ENCODE results near the gene CYP19A1. TPM values are rescaled to one million over a fixed set of nuclear protein-coding genes. Genes with fewer than 3 reads are reported as not detected.
A peak's percentile ranks its signal among the peaks of the same experiment; 100 is the strongest.

CYP19A1 gene
- total RNA-seq, 2 experiments from 2014 or later: not detected

GRCh38 chr15:51237816-51238215, 100.6 kb downstream of the CYP19A1 start:
- ATAC-seq (no peak), DNase-seq (no peak)
- Mint-ChIP-seq H3K27ac (no peak overlapping the region), H3K27me3 (ENCODE audit: low read depth) (peaks cover 31% of the 10 kb centered on the region), H3K4me1 (ENCODE audit: low read depth) (peaks cover 6% of the 10 kb centered on the region), H3K36me3 (ENCODE audit: low read depth) (no peaks in the 10 kb centered on the region), H3K4me3 (no peak overlapping the region), H3K9me3 (ENCODE audit: insufficient read depth) (no peaks in the 10 kb centered on the region)
- POLR2A ChIA-PET: no interaction called here
- CTCF ChIA-PET: interaction anchor here (0.9 to 1.1 kb wide), 2 partner anchors 45 to 75 kb away, joined by 3 to 4 read pairs; no protein-coding TSS in a partner anchor

- Mint-ChIP-seq H3K27me3 (ENCODE audit: low read depth) (peaks cover 22% of the 10 kb centered on the region), H3K4me1 (ENCODE audit: low read depth) (no peaks in the 10 kb centered on the region), H3K27ac (no peak overlapping the region), H3K4me3 (no peak overlapping the region), H3K9me3 (ENCODE audit: insufficient read depth) (no peaks in the 10 kb centered on the region), H3K36me3 (ENCODE audit: low read depth) (no peaks in the 10 kb centered on the region)
- DNase-seq (no peak), ATAC-seq (no peak)
- POLR2A ChIA-PET: no interaction called here
- CTCF ChIA-PET: no interaction called here
Measured at GRCh38 chr15:51234176-51234927, 104.0 kb downstream of the CYP19A1 start.

- H3K4me3 Mint-ChIP-seq: no peak overlapping the region
- no peaks in the 10 kb centered on the region for H3K9me3 Mint-ChIP-seq (ENCODE audit: insufficient read depth)
- CTCF ChIA-PET: no interaction called here
- H3K27me3 Mint-ChIP-seq (ENCODE audit: low read depth): peaks cover 19% of the 10 kb centered on the region
- no peak for DNase-seq
- POLR2A ChIA-PET: no interaction called here
- H3K4me1 Mint-ChIP-seq (ENCODE audit: low read depth): peaks cover 7% of the 10 kb centered on the region
- ATAC-seq: no peak
- no peak overlapping the region for H3K27ac Mint-ChIP-seq
- H3K36me3 Mint-ChIP-seq (ENCODE audit: low read depth): no peaks in the 10 kb centered on the region
Measured at GRCh38 chr15:51232581-51232980, 105.8 kb downstream of the CYP19A1 start.

GRCh38 chr15:51229907-51230330, 108.5 kb downstream of the CYP19A1 start:
- ChIA-PET CTCF (interaction anchor here (0.9 to 1.1 kb wide), 2 partner anchors 13 to 269 kb away, joined by 3 to 4 read pairs; no protein-coding TSS in a partner anchor), POLR2A (interaction anchor here (0.6 to 0.7 kb wide), 2 partner anchors 11 to 134 kb away, joined by 3 to 7 read pairs; no protein-coding TSS in a partner anchor)
- ATAC-seq: no peak
- Mint-ChIP-seq H3K27ac (no peak overlapping the region), H3K36me3 (ENCODE audit: low read depth) (no peaks in the 10 kb centered on the region), H3K27me3 (ENCODE audit: low read depth) (peaks cover 8% of the 10 kb centered on the region), H3K9me3 (ENCODE audit: insufficient read depth) (no peaks in the 10 kb centered on the region), H3K4me3 (no peak overlapping the region), H3K4me1 (ENCODE audit: low read depth) (peaks cover 7% of the 10 kb centered on the region)
- no peak for DNase-seq

- peaks cover 7% of the 10 kb centered on the region for H3K4me1 Mint-ChIP-seq (ENCODE audit: low read depth)
- ATAC-seq (no peak), DNase-seq (peak; percentile 41)
- H3K27me3 Mint-ChIP-seq (ENCODE audit: low read depth): no peaks in the 10 kb centered on the region
- H3K36me3 Mint-ChIP-seq (ENCODE audit: low read depth): no peaks in the 10 kb centered on the region
- no peak overlapping the region for H3K4me3 Mint-ChIP-seq
- CTCF ChIA-PET: no interaction called here
- H3K27ac Mint-ChIP-seq: no peak overlapping the region
- POLR2A ChIA-PET: no interaction called here
- H3K9me3 Mint-ChIP-seq (ENCODE audit: insufficient read depth): no peaks in the 10 kb centered on the region
Measured at GRCh38 chr15:51227940-51228732, 110.3 kb downstream of the CYP19A1 start.

- CTCF ChIA-PET: interaction anchor here (1.2 kb wide), 1 partner anchor 13 kb away, joined by 3 read pairs; no protein-coding TSS in a partner anchor
- Mint-ChIP-seq H3K27ac (no peak overlapping the region), H3K4me3 (no peak overlapping the region), H3K9me3 (ENCODE audit: insufficient read depth) (no peaks in the 10 kb centered on the region), H3K36me3 (ENCODE audit: low read depth) (no peaks in the 10 kb centered on the region), H3K4me1 (ENCODE audit: low read depth) (peaks cover 7% of the 10 kb centered on the region), H3K27me3 (ENCODE audit: low read depth) (no peaks in the 10 kb centered on the region)
- POLR2A ChIA-PET: no interaction called here
- no peak for ATAC-seq
- DNase-seq: no peak
Measured at GRCh38 chr15:51226576-51227210, 111.7 kb downstream of the CYP19A1 start.

GRCh38 chr15:51224428-51224827, 114.0 kb downstream of the CYP19A1 start:
- Mint-ChIP-seq H3K27ac (no peak overlapping the region), H3K4me3 (no peak overlapping the region), H3K9me3 (ENCODE audit: insufficient read depth) (no peaks in the 10 kb centered on the region), H3K27me3 (ENCODE audit: low read depth) (peaks cover 6% of the 10 kb centered on the region), H3K4me1 (ENCODE audit: low read depth) (peaks cover 7% of the 10 kb centered on the region), H3K36me3 (ENCODE audit: low read depth) (no peaks in the 10 kb centered on the region)
- ChIA-PET POLR2A (no interaction called here), CTCF (interaction anchor here (1.4 kb wide), 1 partner anchor 62 kb away, joined by 5 read pairs; no protein-coding TSS in a partner anchor)
- no peak for ATAC-seq
- DNase-seq: no peak

GRCh38 chr15:51223771-51224229, 114.6 kb downstream of the CYP19A1 start:
- no peak overlapping the region for H3K27ac Mint-ChIP-seq
- peaks cover 7% of the 10 kb centered on the region for H3K4me1 Mint-ChIP-seq (ENCODE audit: low read depth)
- H3K4me3 Mint-ChIP-seq: no peak overlapping the region
- no peak for DNase-seq
- no peak for ATAC-seq
- H3K36me3 Mint-ChIP-seq (ENCODE audit: low read depth): no peaks in the 10 kb centered on the region
- no peaks in the 10 kb centered on the region for H3K9me3 Mint-ChIP-seq (ENCODE audit: insufficient read depth)
- CTCF ChIA-PET: interaction anchor here (1.4 kb wide), 1 partner anchor 61 kb away, joined by 5 read pairs; no protein-coding TSS in a partner anchor
- POLR2A ChIA-PET: no interaction called here
- peaks cover 6% of the 10 kb centered on the region for H3K27me3 Mint-ChIP-seq (ENCODE audit: low read depth)

GRCh38 chr15:51218299-51218938, 120.0 kb downstream of the CYP19A1 start:
- ChIA-PET POLR2A (no interaction called here), CTCF (interaction anchor here (1.5 kb wide), 1 partner anchor 56 kb away, joined by 5 read pairs; no protein-coding TSS in a partner anchor)
- Mint-ChIP-seq H3K4me3 (no peak overlapping the region), H3K4me1 (ENCODE audit: low read depth) (no peaks in the 10 kb centered on the region), H3K27ac (no peak overlapping the region), H3K9me3 (ENCODE audit: insufficient read depth) (no peaks in the 10 kb centered on the region), H3K36me3 (ENCODE audit: low read depth) (no peaks in the 10 kb centered on the region), H3K27me3 (ENCODE audit: low read depth) (peaks cover 25% of the 10 kb centered on the region)
- DNase-seq (no peak), ATAC-seq (no peak)

- H3K4me1 Mint-ChIP-seq (ENCODE audit: low read depth): no peaks in the 10 kb centered on the region
- H3K36me3 Mint-ChIP-seq (ENCODE audit: low read depth): no peaks in the 10 kb centered on the region
- ChIA-PET POLR2A (no interaction called here), CTCF (no interaction called here)
- H3K27ac Mint-ChIP-seq: no peak overlapping the region
- H3K4me3 Mint-ChIP-seq: no peak overlapping the region
- DNase-seq (no peak), ATAC-seq (no peak)
- H3K27me3 Mint-ChIP-seq (ENCODE audit: low read depth): peaks cover 24% of the 10 kb centered on the region
- no peaks in the 10 kb centered on the region for H3K9me3 Mint-ChIP-seq (ENCODE audit: insufficient read depth)
Measured at GRCh38 chr15:51212909-51213308, 125.5 kb downstream of the CYP19A1 start.

- ChIA-PET POLR2A (no interaction called here), CTCF (no interaction called here)
- Mint-ChIP-seq H3K27me3 (ENCODE audit: low read depth) (peaks cover 21% of the 10 kb centered on the region), H3K9me3 (ENCODE audit: insufficient read depth) (no peaks in the 10 kb centered on the region), H3K4me1 (ENCODE audit: low read depth) (no peaks in the 10 kb centered on the region), H3K4me3 (no peak overlapping the region), H3K36me3 (ENCODE audit: low read depth) (no peaks in the 10 kb centered on the region), H3K27ac (no peak overlapping the region)
- DNase-seq (no peak), ATAC-seq (no peak)
Measured at GRCh38 chr15:51212239-51212638, 126.2 kb downstream of the CYP19A1 start.
